ENCODE results near the gene ELOA2. TPM values are rescaled to one million over a fixed set of nuclear protein-coding genes. Genes with fewer than 3 reads are reported as not detected.

The ELOA2 gene, protein sequence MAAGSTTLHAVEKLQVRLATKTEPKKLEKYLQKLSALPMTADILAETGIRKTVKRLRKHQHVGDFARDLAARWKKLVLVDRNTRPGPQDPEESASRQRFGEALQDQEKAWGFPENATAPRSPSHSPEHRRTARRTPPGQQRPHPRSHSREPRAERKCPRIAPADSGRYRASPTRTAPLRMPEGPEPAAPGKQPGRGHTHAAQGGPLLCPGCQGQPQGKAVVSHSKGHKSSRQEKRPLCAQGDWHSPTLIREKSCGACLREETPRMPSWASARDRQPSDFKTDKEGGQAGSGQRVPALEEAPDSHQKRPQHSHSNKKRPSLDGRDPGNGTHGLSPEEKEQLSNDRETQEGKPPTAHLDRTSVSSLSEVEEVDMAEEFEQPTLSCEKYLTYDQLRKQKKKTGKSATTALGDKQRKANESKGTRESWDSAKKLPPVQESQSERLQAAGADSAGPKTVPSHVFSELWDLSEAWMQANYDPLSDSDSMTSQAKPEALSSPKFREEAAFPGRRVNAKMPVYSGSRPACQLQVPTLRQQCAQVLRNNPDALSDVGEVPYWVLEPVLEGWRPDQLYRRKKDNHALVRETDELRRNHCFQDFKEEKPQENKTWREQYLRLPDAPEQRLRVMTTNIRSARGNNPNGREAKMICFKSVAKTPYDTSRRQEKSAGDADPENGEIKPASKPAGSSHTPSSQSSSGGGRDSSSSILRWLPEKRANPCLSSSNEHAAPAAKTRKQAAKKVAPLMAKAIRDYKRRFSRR
- total RNA-seq = not detected

DNA sequence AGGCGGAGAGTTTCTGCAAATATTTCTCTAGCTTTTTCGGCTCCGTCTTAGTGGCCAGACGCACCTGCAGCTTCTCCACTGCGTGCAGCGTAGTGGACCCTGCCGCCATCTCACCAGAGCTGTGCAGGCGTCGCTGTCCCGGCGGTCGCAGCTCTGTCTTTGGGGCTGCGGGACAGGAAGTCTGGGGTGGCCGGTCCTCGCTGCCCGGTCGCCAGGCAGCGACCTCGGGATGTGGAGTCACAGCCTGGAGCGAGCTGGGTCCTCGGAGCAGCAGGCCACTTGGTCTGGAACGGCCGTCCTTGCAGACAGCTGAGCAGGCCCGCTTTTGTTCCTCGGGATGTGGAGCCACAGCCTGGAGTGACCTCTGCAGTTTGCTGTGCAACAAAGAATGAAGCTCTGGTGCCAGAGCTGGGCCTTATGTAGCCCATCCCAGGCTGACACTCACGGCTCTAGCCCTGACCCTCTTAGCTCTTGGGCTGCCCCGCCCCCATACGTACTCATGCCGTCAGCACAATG lies at the start of gene ELOA2:
Gene ELOA2, minus strand, starts transcription at position 466 of the 516 bp plus-strand sequence. Its CDS starts 357 bp downstream, at position 109.
- DNase-seq (ENCODE audit: low spot score in 2 of 2) = no peak
- H3K4me3 ChIP-seq = no peak within 1 kb of the TSS
- H3K27me3 ChIP-seq = no peaks in the 10 kb centered on the region
- H3K9me3 ChIP-seq = peaks cover 0 to 8% of the 10 kb centered on the region in 2 donors
- no peaks in the 10 kb centered on the region for H3K36me3 ChIP-seq
- intact Hi-C loops (cut with DNase I; ENCODE audit: low total_unique reads) = no loop called here
- TF ChIP-seq POLR2A (IDR thresholded peaks at IDR 0.05) (no peak), POLR2AphosphoS5 (IDR thresholded peaks at IDR 0.05) (no peak)
- TF ChIP-seq, protein P1, sequence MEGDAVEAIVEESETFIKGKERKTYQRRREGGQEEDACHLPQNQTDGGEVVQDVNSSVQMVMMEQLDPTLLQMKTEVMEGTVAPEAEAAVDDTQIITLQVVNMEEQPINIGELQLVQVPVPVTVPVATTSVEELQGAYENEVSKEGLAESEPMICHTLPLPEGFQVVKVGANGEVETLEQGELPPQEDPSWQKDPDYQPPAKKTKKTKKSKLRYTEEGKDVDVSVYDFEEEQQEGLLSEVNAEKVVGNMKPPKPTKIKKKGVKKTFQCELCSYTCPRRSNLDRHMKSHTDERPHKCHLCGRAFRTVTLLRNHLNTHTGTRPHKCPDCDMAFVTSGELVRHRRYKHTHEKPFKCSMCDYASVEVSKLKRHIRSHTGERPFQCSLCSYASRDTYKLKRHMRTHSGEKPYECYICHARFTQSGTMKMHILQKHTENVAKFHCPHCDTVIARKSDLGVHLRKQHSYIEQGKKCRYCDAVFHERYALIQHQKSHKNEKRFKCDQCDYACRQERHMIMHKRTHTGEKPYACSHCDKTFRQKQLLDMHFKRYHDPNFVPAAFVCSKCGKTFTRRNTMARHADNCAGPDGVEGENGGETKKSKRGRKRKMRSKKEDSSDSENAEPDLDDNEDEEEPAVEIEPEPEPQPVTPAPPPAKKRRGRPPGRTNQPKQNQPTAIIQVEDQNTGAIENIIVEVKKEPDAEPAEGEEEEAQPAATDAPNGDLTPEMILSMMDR (IDR thresholded peaks at IDR 0.05) = no peak
- no peak within 1 kb of the TSS for H3K27ac ChIP-seq
- H3K4me1 ChIP-seq = no peaks in the 10 kb centered on the region

DNA sequence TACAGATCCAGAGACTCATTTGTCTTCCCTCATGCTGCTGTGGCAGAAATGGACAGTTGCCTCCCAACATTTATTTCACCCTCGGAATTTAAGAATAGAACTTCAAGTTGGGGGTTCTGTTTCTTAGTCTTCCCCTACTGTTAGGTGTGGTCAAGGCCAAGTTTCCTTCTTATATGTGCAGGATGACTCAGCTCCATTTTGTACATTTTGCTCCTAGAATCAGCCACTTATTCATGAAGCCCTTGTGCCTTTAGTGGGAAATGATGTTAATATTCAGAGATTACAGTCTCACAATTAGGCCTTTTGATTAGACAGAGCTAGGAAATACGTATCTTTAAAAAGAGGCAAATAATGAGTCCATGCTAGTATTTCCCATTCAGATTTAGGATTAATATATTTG lies 46.2 kb upstream of the ELOA2 start:
- H3K27me3 ChIP-seq = no peaks in the 10 kb centered on the region
- no peak overlapping the region for H3K4me3 ChIP-seq
- TF ChIP-seq POLR2A (IDR thresholded peaks at IDR 0.05) (no peak), POLR2AphosphoS5 (IDR thresholded peaks at IDR 0.05) (no peak)
- TF ChIP-seq, protein P1 (IDR thresholded peaks at IDR 0.05) = no peak
- H3K4me1 ChIP-seq = no peaks in the 10 kb centered on the region
- intact Hi-C loops (cut with DNase I; ENCODE audit: low total_unique reads) = no loop called here
- no peaks in the 10 kb centered on the region for H3K36me3 ChIP-seq
- no peak for DNase-seq (ENCODE audit: low spot score in 2 of 2)
- H3K9me3 ChIP-seq = no peaks in the 10 kb centered on the region
- no peak overlapping the region for H3K27ac ChIP-seq

DNA sequence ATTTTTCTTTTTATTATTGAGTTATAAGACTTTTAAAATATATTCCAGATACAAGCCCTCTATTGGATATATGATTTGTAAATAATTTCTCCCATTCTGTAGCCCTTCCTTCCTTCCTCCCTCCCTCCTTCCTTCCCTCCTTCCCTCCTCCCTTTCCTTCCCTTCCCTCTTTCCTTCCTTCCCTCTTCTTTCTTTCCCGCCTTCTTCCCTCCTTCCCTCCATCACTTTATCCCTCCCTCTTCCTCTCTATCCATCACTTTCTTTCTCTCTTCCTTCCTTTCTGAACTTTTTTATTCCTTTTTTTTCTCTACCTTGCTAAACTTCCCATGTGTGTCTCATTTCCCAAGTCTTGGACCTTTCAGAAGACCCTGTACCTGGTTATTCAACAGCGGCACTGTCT lies 45.5 kb upstream of the ELOA2 start:
- Histone ChIP-seq H3K36me3 (no peaks in the 10 kb centered on the region), H3K9me3 (no peaks in the 10 kb centered on the region), H3K4me1 (no peaks in the 10 kb centered on the region), H3K27ac (no peak overlapping the region), H3K27me3 (no peaks in the 10 kb centered on the region), H3K4me3 (no peak overlapping the region)
- no peak for DNase-seq (ENCODE audit: low spot score in 2 of 2)
- TF ChIP-seq POLR2AphosphoS5 (IDR thresholded peaks at IDR 0.05) = no peak
- TF ChIP-seq POLR2A (IDR thresholded peaks at IDR 0.05) = no peak
- TF ChIP-seq, protein P1 (IDR thresholded peaks at IDR 0.05) = no peak
- intact Hi-C loops (cut with DNase I; ENCODE audit: low total_unique reads) = no loop called here

DNA sequence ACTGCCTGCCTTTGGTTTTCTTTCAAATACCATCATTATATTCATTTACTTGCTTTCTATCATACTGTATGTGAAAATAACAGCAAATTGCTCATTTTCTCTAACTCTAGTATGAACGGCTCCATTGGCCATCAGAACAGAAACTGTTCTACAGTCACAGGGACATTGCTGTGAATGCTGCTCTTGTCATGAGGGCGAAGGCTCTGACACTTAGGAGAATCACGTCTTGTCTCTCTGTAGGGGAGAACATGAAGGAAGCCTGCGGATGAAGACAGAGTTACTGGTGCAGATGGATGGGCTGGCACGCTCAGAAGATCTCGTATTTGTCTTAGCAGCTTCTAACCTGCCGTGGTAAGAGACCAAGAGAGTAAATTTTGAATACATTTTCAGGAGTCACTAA lies 41.7 kb upstream of the ELOA2 start:
- Histone ChIP-seq H3K9me3 (no peaks in the 10 kb centered on the region), H3K27me3 (no peaks in the 10 kb centered on the region), H3K4me3 (no peak overlapping the region), H3K36me3 (no peaks in the 10 kb centered on the region), H3K4me1 (no peaks in the 10 kb centered on the region), H3K27ac (no peak overlapping the region)
- no peak for TF ChIP-seq POLR2AphosphoS5 (IDR thresholded peaks at IDR 0.05)
- TF ChIP-seq POLR2A (IDR thresholded peaks at IDR 0.05) = no peak
- TF ChIP-seq, protein P1 (IDR thresholded peaks at IDR 0.05) = no peak
- intact Hi-C loops (cut with DNase I; ENCODE audit: low total_unique reads) = no loop called here
- no peak for DNase-seq (ENCODE audit: low spot score in 2 of 2)

All from breast epithelium (tissue), 4 donors.